GM18909 (cell line): ENCODE results near the gene PRKG1.
"Not testable (repeated sequence)": the region's sequence is repeated elsewhere in the genome, so short reads cannot be mapped to it uniquely, and the experiment has no call there.

Source experiments
- ATAC-seq: cut with Tn5 transposase; IDR thresholded peaks from one replicate; pipeline ENCODE4 v1.9.1; 2021; ENCODE audit warnings: mild to moderate bottlenecking; ENCODE audit not compliant: unreplicated experiment, poor library complexity

Gene PRKG1

GRCh38 chr10:51986516-51986915, 912.2 kb downstream of the PRKG1 start:
- ATAC-seq = no peak

DNA sequence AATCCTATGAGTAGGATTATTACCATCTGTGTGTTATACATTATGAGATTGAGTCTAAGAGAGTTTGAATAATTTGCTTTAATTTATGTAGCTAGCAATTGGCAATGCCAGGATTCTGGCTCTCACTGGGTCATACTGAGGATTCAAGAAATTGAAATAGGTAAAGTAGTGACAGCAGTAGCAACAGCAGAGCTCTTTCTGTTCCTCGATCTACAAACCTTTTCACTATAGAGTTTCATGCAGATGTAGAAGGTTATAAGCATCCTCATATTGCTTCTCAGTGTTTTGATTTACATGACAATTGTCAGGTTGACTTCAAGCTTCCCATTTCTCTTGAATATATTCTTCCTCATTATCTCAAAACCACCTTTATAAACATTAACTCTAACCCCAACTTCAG, 919.2 kb downstream of the PRKG1 start:
- no peak for ATAC-seq

- ATAC-seq = no peak
These were observed 924.8 kb downstream of the PRKG1 start for GRCh38 chr10:51999096-51999495.

- ATAC-seq = peak; percentile 74
These were observed 930.2 kb downstream of the PRKG1 start for GRCh38 chr10:52004342-52004949.

DNA sequence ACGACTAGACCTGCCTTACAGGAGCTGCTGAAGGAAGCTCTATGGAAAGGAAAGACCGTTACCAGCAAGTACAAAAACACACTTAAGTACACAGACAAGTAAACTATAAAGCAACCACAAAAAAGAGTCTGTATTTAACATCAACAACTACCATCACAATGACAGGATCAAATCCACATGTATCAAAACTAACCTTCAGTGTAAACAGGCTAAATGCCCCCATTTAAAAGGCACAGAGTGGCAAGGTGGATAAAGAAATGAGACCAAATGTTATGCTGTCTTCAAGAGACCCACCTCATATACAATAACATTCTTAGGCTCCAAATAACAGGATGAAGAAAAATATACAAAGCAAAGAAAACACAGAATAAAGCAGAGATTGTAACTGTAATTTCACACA, 932.8 kb downstream of the PRKG1 start:
- no peak for ATAC-seq

DNA sequence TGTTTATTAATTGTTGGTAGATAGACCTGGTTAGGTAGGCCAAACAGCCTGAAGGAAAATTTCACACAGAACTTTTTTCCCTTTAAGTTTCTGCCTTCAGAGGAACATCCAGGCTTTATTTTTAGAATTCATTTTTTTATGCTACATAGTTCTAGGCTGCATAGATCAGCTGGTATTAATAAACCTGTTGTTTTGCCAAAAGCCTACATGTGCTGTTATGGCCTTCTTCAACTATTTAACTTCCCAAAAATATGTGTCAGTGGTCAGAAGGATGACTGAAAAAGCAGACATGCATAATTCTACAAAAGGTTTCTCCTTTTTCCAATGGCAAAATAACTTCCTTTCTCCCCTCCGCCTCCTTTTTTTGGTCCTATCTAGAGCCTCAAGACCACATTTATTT, 936.8 kb downstream of the PRKG1 start:
- no peak for ATAC-seq

DNA sequence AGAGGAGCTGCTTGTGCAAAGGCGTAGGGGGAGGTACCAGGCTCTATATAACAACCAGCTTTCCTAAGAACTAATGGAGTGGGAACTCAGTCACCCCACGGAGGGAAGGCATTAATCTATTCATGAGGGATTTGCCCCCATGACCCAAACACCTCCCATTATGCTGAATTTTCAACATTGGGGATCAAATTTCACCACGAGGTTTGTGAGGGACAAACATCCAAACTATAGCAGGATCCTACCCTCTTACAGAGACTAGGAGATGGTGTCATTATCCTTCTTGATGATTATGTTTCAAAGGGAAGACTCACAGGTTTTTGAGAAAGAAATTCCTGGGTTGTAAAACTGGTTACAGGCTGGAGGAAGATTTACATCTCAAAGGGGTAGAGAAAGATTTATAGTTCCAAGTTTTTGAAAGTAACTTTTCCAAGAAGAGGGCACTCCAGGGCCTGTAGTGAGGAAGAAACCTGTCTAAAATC, 944.8 kb downstream of the PRKG1 start:
- no peak for ATAC-seq

GRCh38 chr10:52019656-52020055, 945.4 kb downstream of the PRKG1 start:
- no peak for ATAC-seq

- ATAC-seq = no peak
These were observed 945.9 kb downstream of the PRKG1 start for GRCh38 chr10:52020173-52020572.

- ATAC-seq = no peak
These were observed 946.4 kb downstream of the PRKG1 start for GRCh38 chr10:52020702-52021101.

DNA sequence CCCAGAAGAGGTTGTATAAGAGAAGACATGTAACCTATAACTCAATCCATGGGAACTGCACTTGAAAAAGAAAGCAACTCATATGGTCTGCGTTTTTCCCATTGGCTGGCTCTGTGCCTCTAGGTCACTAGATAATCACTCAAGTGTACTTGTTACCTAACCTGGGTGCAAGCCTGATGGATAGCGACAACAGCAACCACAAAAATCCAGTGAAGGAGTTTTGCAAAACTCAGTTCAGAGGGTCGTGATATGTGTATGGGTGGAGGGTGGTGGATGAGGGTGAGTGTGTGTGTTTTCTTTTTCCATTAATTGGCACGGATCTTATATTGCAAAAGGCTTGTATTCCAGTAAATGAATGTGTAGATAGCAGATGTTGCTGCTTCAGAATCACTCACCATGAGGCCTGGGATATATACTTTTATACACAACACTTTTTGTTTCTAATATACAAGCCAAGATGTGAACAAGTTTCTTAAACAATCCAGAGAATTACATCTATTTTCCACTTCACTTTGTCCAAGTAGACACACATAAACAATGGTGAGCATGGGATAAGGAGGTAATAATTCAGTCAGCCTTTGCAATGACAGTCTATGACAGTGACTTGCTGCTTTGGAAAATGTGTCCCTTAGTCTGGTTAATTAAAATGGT, 952.9 kb downstream of the PRKG1 start:
- no peak for ATAC-seq

- ATAC-seq = no peak
These were observed 954.2 kb downstream of the PRKG1 start for GRCh38 chr10:52028523-52028858.

DNA sequence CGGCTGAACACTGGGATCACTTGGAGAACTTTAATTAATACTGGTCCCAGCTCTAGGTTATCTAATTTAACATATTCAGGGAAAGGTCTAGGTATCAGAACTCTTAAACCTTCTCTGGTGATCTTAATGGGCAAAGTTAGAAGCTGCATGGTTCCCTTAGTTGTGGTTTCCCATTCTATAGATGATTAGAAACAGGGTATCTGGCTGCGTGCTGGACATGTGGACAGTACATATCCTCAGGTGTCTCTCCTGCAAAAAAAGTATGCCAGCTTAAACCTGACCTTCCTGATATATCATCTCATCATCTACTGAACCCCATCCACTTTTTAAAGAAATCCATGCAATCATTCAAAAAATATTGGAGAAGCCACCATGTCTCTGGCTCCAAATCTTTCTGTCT, 955.3 kb downstream of the PRKG1 start:
- ATAC-seq = no peak

- no peak for ATAC-seq
These were observed 955.9 kb downstream of the PRKG1 start for GRCh38 chr10:52030051-52030790.

DNA sequence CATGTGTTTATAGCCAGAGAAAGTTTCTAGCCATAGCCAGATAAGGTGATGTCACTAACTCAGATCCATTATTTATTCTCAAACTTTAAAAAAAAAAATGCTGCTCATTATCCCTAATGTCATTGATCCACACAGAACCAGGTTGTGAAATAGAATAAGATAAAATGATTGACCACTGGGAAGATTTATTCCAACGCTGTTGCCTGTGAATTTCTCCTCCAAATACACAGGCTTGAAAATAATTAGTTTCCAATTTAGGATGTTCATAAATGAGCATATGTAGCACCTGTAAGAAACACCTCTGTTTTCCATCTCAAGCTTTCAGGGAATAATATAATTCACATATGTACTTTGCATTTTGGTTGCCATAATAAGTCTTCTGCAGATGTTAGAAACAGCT, 956.7 kb downstream of the PRKG1 start:
- ATAC-seq = no peak

DNA sequence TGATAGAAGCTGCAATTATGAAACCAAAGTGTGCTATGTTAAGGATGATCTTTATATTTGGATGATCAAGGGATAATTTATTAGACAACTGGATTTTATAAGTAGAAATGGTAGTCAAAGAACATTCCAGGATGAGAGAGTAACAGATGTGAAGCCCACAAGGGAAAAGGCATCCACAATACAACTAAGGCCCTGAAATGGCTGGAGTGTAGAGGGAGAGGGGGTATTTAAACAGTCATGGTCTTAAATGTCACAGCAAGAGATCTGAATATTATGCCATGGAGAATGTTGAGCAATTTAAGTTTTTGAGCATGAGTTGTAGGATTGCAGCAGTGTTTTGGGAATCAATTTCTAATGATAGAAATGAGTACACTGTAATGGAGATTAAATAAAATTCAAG, 957.5 kb downstream of the PRKG1 start:
- no peak for ATAC-seq

GRCh38 chr10:52032681-52033629, 958.7 kb downstream of the PRKG1 start:
- no peak for ATAC-seq

- ATAC-seq = not testable (repeated sequence)
These were observed 964.9 kb downstream of the PRKG1 start for GRCh38 chr10:52039002-52039793.

- no peak for ATAC-seq
These were observed 966.2 kb downstream of the PRKG1 start for GRCh38 chr10:52040486-52040885.

DNA sequence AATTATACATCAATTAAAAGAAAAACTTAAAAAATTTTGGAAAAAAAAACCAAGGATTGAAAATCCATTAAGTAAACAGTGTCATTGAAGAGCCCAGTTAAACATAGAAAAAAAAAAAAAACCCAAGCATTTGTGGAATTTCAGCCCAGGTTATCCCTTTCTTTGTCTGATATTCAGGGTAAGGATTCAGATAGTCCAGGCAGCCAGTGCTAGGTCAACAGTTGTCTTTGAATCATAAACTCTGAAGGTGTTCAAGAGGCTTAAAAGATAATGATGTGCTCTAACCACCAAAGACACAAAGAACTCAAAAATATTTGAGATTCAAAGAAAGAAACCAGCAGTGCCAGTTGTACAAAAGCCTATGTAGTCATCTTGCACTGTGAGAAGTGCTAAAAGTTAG, 969.5 kb downstream of the PRKG1 start:
- ATAC-seq = no peak
